Neural progenitor cell (in vitro differentiated cells): ENCODE measurements around the gene GARIN1A. TPM values are rescaled to one million over a fixed set of nuclear protein-coding genes. Genes with fewer than 3 reads are reported as not detected.

ENCODE experiments used
- DNase-seq: peaks from one replicate; pipeline ENCODE4 v3.0.0-alpha.2; 2016; ENCODE audit warnings: low spot score
- H2AFZ ChIP-seq: fragments of 200-600 bp; sonication (generic); replicated peaks from 2 replicates; pipeline ENCODE4 v1.6.1; 2016; ENCODE audit warnings: antibody characterized with exemption
- H3F3A ChIP-seq: fragments of 200-600 bp; sonication (generic); 2 replicates; pipeline ENCODE4 v1.6.1; 2016; ENCODE audit warnings: antibody characterized with exemption, low read depth
- H3K27ac ChIP-seq: fragments of 200-600 bp; sonication (generic); 2 replicates; pipeline ENCODE4 v1.5.1; 2016; ENCODE audit warnings: mild to moderate bottlenecking
- H3K27me3 ChIP-seq: fragments of 200-600 bp; sonication (generic); 2 replicates; pipeline ENCODE4 v1.6.1; 2016; ENCODE audit warnings: mild to moderate bottlenecking, moderate library complexity
- H3K36me3 ChIP-seq: fragments of 200-600 bp; sonication (generic); 2 replicates; pipeline ENCODE4 v1.5.1; 2016
- H3K4me1 ChIP-seq: fragments of 200-600 bp; sonication (generic); 2 replicates; pipeline ENCODE4 v1.6.1; 2016; ENCODE audit warnings: mixed run types
- H3K4me2 ChIP-seq: fragments of 200-600 bp; sonication (generic); 2 replicates; pipeline ENCODE4 v1.6.1; 2016
- H3K4me3 ChIP-seq: fragments of 200-600 bp; sonication (generic); 2 replicates; pipeline ENCODE4 v1.5.1; 2016
- H3K79me2 ChIP-seq: fragments of 200-600 bp; sonication (generic); 2 replicates; pipeline ENCODE4 v1.6.1; 2016; ENCODE audit warnings: low read depth
- H3K9ac ChIP-seq: fragments of 200-600 bp; sonication (generic); 2 replicates; pipeline ENCODE4 v1.6.1; 2016
- H3K9me3 ChIP-seq: fragments of 200-600 bp; sonication (generic); 2 replicates; pipeline ENCODE4 v1.5.1; 2016; ENCODE audit warnings: low read depth
- H4K20me1 ChIP-seq: fragments of 200-600 bp; sonication (generic); 2 replicates; pipeline ENCODE4 v1.6.1; 2016; ENCODE audit warnings: low read depth
- H3K27ac Mint-ChIP-seq: 3 replicates; pipeline ENCODE4 v1.8.0; 2021; ENCODE audit warnings: mixed read lengths
- H3K27me3 Mint-ChIP-seq: 2 replicates; pipeline ENCODE4 v1.8.0; 2022; ENCODE audit warnings: low read depth, mild to moderate bottlenecking, inconsistent platforms, moderate library complexity, mixed read lengths; ENCODE audit not compliant: insufficient read depth
- H3K36me3 Mint-ChIP-seq: 3 replicates; pipeline ENCODE4 v1.8.0; 2021; ENCODE audit warnings: mixed read lengths
- H3K4me1 Mint-ChIP-seq: 3 replicates; pipeline ENCODE4 v1.8.0; 2021; ENCODE audit warnings: mixed read lengths
- H3K4me3 Mint-ChIP-seq: 3 replicates; pipeline ENCODE4 v1.8.0; 2021; ENCODE audit warnings: mild to moderate bottlenecking, moderate library complexity, mixed read lengths
- H3K9me3 Mint-ChIP-seq: 3 replicates; pipeline ENCODE4 v1.8.0; 2020; ENCODE audit warnings: mixed read lengths
- CTCF ChIP-seq: fragments of 200-600 bp; sonication (generic); IDR thresholded peaks from 2 replicates; pipeline ENCODE4 v1.5.1; 2017; ENCODE audit warnings: antibody characterized with exemption, mild to moderate bottlenecking
- EZH2 ChIP-seq: fragments of 200-600 bp; sonication (generic); IDR thresholded peaks from 2 replicates; pipeline ENCODE4 v1.6.1; 2017; ENCODE audit warnings: antibody characterized with exemption, mild to moderate bottlenecking, moderate library complexity
- EZH2phosphoT487 ChIP-seq: fragments of 200-600 bp; sonication (generic); IDR thresholded peaks from 2 replicates; pipeline ENCODE4 v1.6.1; 2017; ENCODE audit warnings: antibody characterized with exemption
- total RNA-seq: library from RNA; depleted of rRNA; stranded (reverse); fragments of >200 nt; gene quantifications from 2 replicates; pipeline ENCODE4 v1.2.3, GENCODE V29; 2015; ENCODE audit warnings: low replicate concordance

Gene GARIN1A
- total RNA-seq, 1 donor from 2014 or later = not detected

- DNase-seq = no peak
- Histone ChIP-seq H3K4me1 (peaks cover 14% of the 10 kb centered on the region), H3F3A (peaks cover 16% of the 10 kb centered on the region), H3K4me2 (peak overlapping the region; percentile 47), H3K27ac (no peak overlapping the region), H3K4me3 (no peak overlapping the region), H3K27me3 (peaks cover 9% of the 10 kb centered on the region), H2AFZ (peak overlapping the region; percentile 34), H3K9me3 (no peaks in the 10 kb centered on the region), H3K9ac (no peak overlapping the region), H3K79me2 (no peaks in the 10 kb centered on the region), H3K36me3 (no peaks in the 10 kb centered on the region), H4K20me1 (no peaks in the 10 kb centered on the region)
- Mint-ChIP-seq H3K4me3 (no peak overlapping the region), H3K27ac (no peak overlapping the region), H3K9me3 (no peaks in the 10 kb centered on the region), H3K4me1 (peaks cover 8% of the 10 kb centered on the region), H3K27me3 (peaks cover 28% of the 10 kb centered on the region), H3K36me3 (peaks cover 2% of the 10 kb centered on the region)
- TF ChIP-seq CTCF (no peak), EZH2 (no peak), EZH2phosphoT487 (no peak)
Measured at GRCh38 chr7:128692623-128693270, 20.7 kb downstream of the GARIN1A start.

- H3F3A ChIP-seq = peaks cover 23% of the 10 kb centered on the region
- H3K36me3 ChIP-seq = no peaks in the 10 kb centered on the region
- peaks cover 14% of the 10 kb centered on the region for H3K4me1 ChIP-seq
Measured at GRCh38 chr7:128693373-128694015, 21.4 kb downstream of the GARIN1A start.

GRCh38 chr7:128694738-128695137, 22.6 kb downstream of the GARIN1A start:
- H3K36me3 Mint-ChIP-seq = no peaks in the 10 kb centered on the region
- peaks cover 22% of the 10 kb centered on the region for H3K4me1 ChIP-seq
- H3K27me3 ChIP-seq = peaks cover 9% of the 10 kb centered on the region
- H3K36me3 ChIP-seq = no peaks in the 10 kb centered on the region
- no peak overlapping the region for H3K4me3 ChIP-seq
- H3F3A ChIP-seq = peaks cover 29% of the 10 kb centered on the region
- no peak for DNase-seq
- H3K27me3 Mint-ChIP-seq = peaks cover 38% of the 10 kb centered on the region
- H2AFZ ChIP-seq = no peak overlapping the region
- no peak overlapping the region for H3K4me2 ChIP-seq
- no peak for TF ChIP-seq CTCF
- TF ChIP-seq EZH2 = no peak
- TF ChIP-seq EZH2phosphoT487 = no peak
- no peak overlapping the region for H3K27ac Mint-ChIP-seq
- no peak overlapping the region for H3K4me3 Mint-ChIP-seq
- peaks cover 2% of the 10 kb centered on the region for H3K9me3 Mint-ChIP-seq
- no peak overlapping the region for H3K9ac ChIP-seq
- H3K27ac ChIP-seq = no peak overlapping the region
- no peaks in the 10 kb centered on the region for H3K9me3 ChIP-seq
- H3K4me1 Mint-ChIP-seq = peaks cover 20% of the 10 kb centered on the region
- H3K79me2 ChIP-seq = no peaks in the 10 kb centered on the region
- H4K20me1 ChIP-seq = no peaks in the 10 kb centered on the region

More at GRCh38 chr7:128693373-128694015, 21.4 kb downstream of the GARIN1A start:
- no peak for TF ChIP-seq EZH2
- Histone ChIP-seq H4K20me1 (no peaks in the 10 kb centered on the region), H2AFZ (no peak overlapping the region), H3K4me3 (no peak overlapping the region), H3K79me2 (no peaks in the 10 kb centered on the region), H3K27me3 (peaks cover 9% of the 10 kb centered on the region), H3K9ac (no peak overlapping the region), H3K9me3 (no peaks in the 10 kb centered on the region), H3K27ac (no peak overlapping the region), H3K4me2 (no peak overlapping the region)
- no peak for DNase-seq
- no peak overlapping the region for H3K4me3 Mint-ChIP-seq
- peaks cover 14% of the 10 kb centered on the region for H3K4me1 Mint-ChIP-seq
- H3K9me3 Mint-ChIP-seq = peaks cover 2% of the 10 kb centered on the region
- H3K27me3 Mint-ChIP-seq = peaks cover 34% of the 10 kb centered on the region
- H3K36me3 Mint-ChIP-seq = no peaks in the 10 kb centered on the region
- no peak overlapping the region for H3K27ac Mint-ChIP-seq
